ENCODE data around the gene BAD. TPM values are rescaled to one million over a fixed set of nuclear protein-coding genes. Genes with fewer than 3 reads are reported as not detected.

The BAD gene
- total and polyA plus RNA-seq, 2 of the 13 experiments (the other 11 are each of a cell fraction or from before 2014, with no cell fraction given): 17.9 to 28.5 TPM

DNA sequence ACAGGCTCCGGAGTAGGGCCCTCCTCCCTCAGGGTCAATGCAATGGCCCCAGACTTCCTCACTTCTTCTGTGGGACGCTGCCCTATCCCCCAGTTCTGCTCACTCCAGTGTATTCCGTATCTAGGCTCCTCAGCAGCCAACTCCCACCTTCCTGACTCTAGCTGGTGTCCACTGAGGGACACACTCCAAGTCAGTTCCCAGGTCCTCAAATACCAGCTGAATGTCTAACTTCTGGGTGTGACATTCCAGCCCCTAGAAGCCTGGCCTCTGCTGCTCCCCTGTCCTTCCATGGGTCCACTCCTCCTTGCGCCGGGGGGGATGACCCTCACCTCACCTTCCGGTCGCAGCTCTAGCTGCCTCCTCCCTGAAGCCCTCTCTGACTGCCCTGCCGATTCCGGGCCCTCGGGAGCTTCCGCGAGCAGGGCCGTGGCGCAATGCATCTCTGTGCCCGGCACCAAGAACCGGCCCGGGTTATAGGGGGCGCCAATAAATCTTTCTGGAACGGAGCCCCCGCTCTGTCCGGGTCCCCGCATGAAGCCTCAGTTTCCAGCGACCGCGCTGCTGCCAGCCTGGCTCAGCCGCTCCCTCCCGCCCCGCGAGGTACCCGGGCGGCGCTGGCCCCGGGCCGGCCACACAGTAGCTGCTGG is 15.4 kb downstream of the BAD start (continued):
- no peak for TF ChIP-seq ZBTB3 (CRISPR knock-in tag; IDR thresholded peaks at IDR 0.05; ENCODE audit: borderline replicate concordance, low read depth)
- TF ChIP-seq TBP (CRISPR knock-in tag; IDR thresholded peaks at IDR 0.05): no peak
- no peak for TF ChIP-seq THYN1 (CRISPR knock-in tag; IDR thresholded peaks at IDR 0.05; ENCODE audit: borderline replicate concordance, low read depth)
- 0 out of 2 replicates have a peak, but pooled peaks have one; percentile 21 for TF ChIP-seq HIC2 (CRISPR knock-in tag; IDR thresholded peaks at IDR 0.05; ENCODE audit: low read depth)
- no peak for TF ChIP-seq ZNF549 (CRISPR knock-in tag; IDR thresholded peaks at IDR 0.05)
- peak; percentile 30; the same call in 1 of the 2 replicates for TF ChIP-seq HNF1B (CRISPR knock-in tag; IDR thresholded peaks at IDR 0.05)
- no peak for TF ChIP-seq ZNF746 (CRISPR knock-in tag; IDR thresholded peaks at IDR 0.05)
- no peak for TF ChIP-seq THAP11 (CRISPR knock-in tag; IDR thresholded peaks at IDR 0.05)
- TF ChIP-seq SMAD1 (CRISPR knock-in tag; IDR thresholded peaks at IDR 0.05; ENCODE audit: borderline replicate concordance, low read depth): no peak
- TF ChIP-seq, protein P1, sequence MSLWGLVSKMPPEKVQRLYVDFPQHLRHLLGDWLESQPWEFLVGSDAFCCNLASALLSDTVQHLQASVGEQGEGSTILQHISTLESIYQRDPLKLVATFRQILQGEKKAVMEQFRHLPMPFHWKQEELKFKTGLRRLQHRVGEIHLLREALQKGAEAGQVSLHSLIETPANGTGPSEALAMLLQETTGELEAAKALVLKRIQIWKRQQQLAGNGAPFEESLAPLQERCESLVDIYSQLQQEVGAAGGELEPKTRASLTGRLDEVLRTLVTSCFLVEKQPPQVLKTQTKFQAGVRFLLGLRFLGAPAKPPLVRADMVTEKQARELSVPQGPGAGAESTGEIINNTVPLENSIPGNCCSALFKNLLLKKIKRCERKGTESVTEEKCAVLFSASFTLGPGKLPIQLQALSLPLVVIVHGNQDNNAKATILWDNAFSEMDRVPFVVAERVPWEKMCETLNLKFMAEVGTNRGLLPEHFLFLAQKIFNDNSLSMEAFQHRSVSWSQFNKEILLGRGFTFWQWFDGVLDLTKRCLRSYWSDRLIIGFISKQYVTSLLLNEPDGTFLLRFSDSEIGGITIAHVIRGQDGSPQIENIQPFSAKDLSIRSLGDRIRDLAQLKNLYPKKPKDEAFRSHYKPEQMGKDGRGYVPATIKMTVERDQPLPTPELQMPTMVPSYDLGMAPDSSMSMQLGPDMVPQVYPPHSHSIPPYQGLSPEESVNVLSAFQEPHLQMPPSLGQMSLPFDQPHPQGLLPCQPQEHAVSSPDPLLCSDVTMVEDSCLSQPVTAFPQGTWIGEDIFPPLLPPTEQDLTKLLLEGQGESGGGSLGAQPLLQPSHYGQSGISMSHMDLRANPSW (CRISPR knock-in tag; IDR thresholded peaks at IDR 0.05; ENCODE audit: borderline replicate concordance): no peak
- TF ChIP-seq TFDP2 (CRISPR knock-in tag; IDR thresholded peaks at IDR 0.05): no peak
- no peak for TF ChIP-seq ZNF432 (CRISPR knock-in tag; IDR thresholded peaks at IDR 0.05; ENCODE audit: borderline replicate concordance)
- no peak for TF ChIP-seq ZNF83 (CRISPR knock-in tag; IDR thresholded peaks at IDR 0.05; ENCODE audit: borderline replicate concordance)
- no peak for TF ChIP-seq KDM5B (CRISPR knock-in tag; IDR thresholded peaks at IDR 0.05; ENCODE audit: borderline replicate concordance)
- TF ChIP-seq SNAPC2 (CRISPR knock-in tag; IDR thresholded peaks at IDR 0.05): no peak
- no peak for TF ChIP-seq SAP130 (CRISPR knock-in tag; IDR thresholded peaks at IDR 0.05; ENCODE audit: low read depth)
- TF ChIP-seq TOPORS (CRISPR knock-in tag; IDR thresholded peaks at IDR 0.05): no peak
- TF ChIP-seq CC2D1A (CRISPR knock-in tag; IDR thresholded peaks at IDR 0.05): no peak
- no peak for TF ChIP-seq TMF1 (CRISPR knock-in tag; IDR thresholded peaks at IDR 0.05; ENCODE audit: low read depth)
- no peak for TF ChIP-seq RFX5 (IDR thresholded peaks at IDR 0.05; ENCODE audit: low read depth, low read length)
- TF ChIP-seq, protein P2, sequence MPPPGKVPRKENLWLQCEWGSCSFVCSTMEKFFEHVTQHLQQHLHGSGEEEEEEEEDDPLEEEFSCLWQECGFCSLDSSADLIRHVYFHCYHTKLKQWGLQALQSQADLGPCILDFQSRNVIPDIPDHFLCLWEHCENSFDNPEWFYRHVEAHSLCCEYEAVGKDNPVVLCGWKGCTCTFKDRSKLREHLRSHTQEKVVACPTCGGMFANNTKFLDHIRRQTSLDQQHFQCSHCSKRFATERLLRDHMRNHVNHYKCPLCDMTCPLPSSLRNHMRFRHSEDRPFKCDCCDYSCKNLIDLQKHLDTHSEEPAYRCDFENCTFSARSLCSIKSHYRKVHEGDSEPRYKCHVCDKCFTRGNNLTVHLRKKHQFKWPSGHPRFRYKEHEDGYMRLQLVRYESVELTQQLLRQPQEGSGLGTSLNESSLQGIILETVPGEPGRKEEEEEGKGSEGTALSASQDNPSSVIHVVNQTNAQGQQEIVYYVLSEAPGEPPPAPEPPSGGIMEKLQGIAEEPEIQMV (CRISPR knock-in tag; IDR thresholded peaks at IDR 0.05; ENCODE audit: low read depth): no peak
